Tibial nerve (tissue), 4 donors: ENCODE measurements around the gene NPHP1.

Experiments used
- CTCF ChIP-seq, 5 experiments: fragments of 200-600 bp in 3 of 5; fragments of 450-650 bp in 2 of 5; sonication (generic) in 3 of 5; IDR thresholded peaks; one replicate each; pipeline ENCODE4 v1.5.1; 2016 to 2019; ENCODE audit warnings: antibody characterized with exemption in 5 of 5, mild to moderate bottlenecking in 3 of 5, moderate library complexity in 2 of 5
- EP300 ChIP-seq, 2 donors: sonication (generic); formaldehyde crosslinking; IDR thresholded peaks; one replicate each; pipeline ENCODE4 v1.6.1; 2017; ENCODE audit warnings: antibody characterized with exemption in 2 of 2, mild to moderate bottlenecking in 1 of 2
- POLR2A ChIP-seq, 2 donors: fragments of 450-650 bp; IDR thresholded peaks; one replicate each; pipeline ENCODE4 v1.6.1; 2017; ENCODE audit warnings: antibody characterized with exemption in 2 of 2, mild to moderate bottlenecking in 2 of 2, moderate library complexity in 2 of 2

GRCh38 chr2:110182449-110182848 is 22.4 kb downstream of the NPHP1 start:
- TF ChIP-seq CTCF (IDR thresholded peaks at IDR 0.05) (no peak), EP300 (IDR thresholded peaks at IDR 0.05) (no peak), POLR2A (IDR thresholded peaks at IDR 0.05) (no peak)
